GM18517 (cell line): Measurements from ENCODE around the gene ADD3.

Experiments
- ATAC-seq: cut with Tn5 transposase; IDR thresholded peaks from one replicate; pipeline ENCODE4 v1.9.1; 2021; ENCODE audit warnings: mild to moderate bottlenecking, moderate library complexity; ENCODE audit not compliant: unreplicated experiment

ADD3 gene

GRCh38 chr10:110065269-110065668 lies 57.5 kb downstream of the ADD3 start:
- ATAC-seq = no peak

GRCh38 chr10:110067960-110068770 lies 60.4 kb downstream of the ADD3 start:
- ATAC-seq = peak; percentile 40

GRCh38 chr10:110068780-110069179 lies 61.0 kb downstream of the ADD3 start:
- ATAC-seq = no peak

GRCh38 chr10:110069502-110069982 lies 61.8 kb downstream of the ADD3 start:
- ATAC-seq = peak; percentile 79

GRCh38 chr10:110073896-110074295 lies 66.1 kb downstream of the ADD3 start:
- ATAC-seq = no peak

DNA sequence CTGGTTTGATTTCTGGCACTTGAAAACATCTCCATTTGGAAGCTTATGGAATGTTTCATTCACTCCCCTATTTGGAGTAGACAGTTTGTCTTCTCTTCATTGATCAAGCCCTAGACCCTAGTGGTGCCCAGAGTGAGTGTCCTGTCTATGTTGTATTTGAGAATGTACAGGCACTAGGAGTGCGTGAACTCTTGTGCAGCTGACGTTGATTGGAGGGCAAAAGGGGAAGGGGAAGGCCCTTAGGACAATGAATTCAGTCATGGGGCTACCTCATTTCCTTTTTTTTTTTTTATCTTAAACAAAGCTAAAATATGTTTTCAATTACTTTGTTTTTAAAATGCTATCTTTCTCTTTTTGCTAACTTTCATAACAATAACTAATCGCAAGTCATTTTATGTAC lies 66.5 kb downstream of the ADD3 start:
- no peak for ATAC-seq

- ATAC-seq = no peak
Measured at GRCh38 chr10:110074758-110075671, 67.2 kb downstream of the ADD3 start.

GRCh38 chr10:110075686-110076085 lies 67.9 kb downstream of the ADD3 start:
- ATAC-seq = no peak

DNA sequence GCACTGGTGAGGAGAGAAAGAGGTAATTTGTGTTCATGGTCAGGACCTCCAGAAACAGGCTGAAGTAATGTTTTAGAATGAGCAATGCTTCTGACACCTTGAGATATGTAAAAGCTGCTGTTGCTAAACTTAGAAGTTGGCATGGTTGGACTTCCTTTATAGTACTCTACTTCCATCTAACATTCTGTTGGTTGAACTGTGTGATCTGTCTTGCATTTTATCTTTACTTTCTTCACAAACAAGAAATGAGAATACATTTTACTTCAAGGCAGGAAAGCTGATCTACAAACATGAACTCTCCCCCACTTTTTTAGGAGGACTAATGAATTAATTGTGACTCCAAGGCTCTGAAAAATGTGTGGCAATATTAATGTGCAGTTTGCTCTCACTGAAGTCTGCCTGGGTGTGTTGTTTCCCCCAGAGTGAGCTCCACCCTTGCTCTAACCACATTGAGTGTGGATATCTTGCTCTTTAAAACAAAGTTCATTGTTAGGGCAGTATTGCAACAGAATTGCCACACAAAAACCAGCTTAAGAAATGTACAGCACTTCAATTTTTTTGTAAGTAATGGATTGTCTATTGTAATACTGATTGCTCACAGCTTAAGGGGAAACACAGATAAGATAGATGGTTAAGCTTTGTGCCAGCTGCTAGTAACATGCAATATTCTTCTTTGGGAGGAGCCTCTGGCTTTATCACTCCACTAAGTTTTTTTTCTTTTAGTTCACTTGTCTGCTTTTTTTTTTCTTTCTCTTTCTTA lies 69.0 kb downstream of the ADD3 start:
- peak; percentile 78 for ATAC-seq

- no peak for ATAC-seq
Measured at GRCh38 chr10:110077436-110078130, 69.8 kb downstream of the ADD3 start.

DNA sequence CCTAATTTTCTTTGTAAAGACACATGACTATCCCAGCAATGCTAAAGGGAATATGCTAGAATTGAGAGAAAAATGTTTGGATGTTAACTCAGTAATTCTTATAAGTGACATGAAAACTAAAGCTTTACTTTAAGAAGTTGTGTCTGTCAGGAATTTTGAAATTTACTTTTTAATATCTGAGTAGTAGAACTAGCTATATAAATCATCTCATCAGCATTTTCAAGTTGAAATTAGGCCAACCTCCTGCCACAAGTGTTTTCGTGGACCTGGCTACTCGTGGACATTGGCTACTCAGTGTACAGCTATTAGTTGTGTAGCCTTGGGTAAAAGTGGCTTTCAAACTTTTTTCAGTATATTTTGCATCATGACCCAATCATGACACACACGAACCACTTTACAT lies 70.5 kb downstream of the ADD3 start:
- no peak for ATAC-seq

DNA sequence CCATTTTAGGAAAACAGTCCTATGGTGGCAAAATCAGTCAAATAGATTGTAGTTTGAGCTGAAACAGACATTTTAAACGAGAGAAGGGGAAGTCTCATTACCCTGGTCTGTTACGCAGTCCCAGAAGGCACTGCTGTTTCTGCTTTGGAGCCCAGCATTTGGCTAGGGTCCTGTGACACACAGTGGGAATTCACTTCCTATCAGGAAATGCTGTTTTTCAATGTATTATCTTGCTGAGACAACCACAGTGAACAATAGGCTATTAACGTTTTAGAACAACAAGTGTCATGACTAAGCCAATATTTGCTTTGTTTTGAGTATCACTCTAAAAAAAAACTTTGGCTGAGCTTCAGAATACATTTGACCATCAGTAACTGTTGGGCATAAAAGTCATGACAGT lies 74.1 kb downstream of the ADD3 start:
- ATAC-seq = no peak

GRCh38 chr10:110083884-110084283 lies 76.1 kb downstream of the ADD3 start:
- ATAC-seq = no peak

GRCh38 chr10:110087682-110088081 lies 79.9 kb downstream of the ADD3 start:
- no peak for ATAC-seq

- ATAC-seq = no peak
Measured at GRCh38 chr10:110088367-110089104, 80.8 kb downstream of the ADD3 start.

GRCh38 chr10:110091830-110092229 lies 84.0 kb downstream of the ADD3 start:
- ATAC-seq = no peak

GRCh38 chr10:110093722-110094121 lies 85.9 kb downstream of the ADD3 start:
- ATAC-seq = no peak

DNA sequence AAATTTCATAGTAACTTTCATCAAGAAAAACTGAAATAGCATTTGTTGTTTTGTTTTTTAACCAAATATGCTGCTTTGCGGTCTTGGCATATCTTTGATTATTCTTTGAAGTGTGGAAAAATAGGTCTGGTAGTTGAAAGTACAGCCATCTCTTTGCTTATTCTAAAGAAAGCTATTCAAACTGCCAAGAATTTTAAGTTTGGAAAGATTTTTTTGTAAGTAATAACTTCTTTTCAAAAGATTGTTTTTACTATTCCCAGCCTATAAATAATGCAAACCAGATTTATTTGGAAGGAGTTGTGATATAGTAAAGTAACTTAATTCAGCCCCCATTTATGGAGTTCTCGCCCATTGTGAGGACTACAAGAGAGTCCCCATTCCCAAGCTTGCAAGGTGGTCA lies 87.0 kb downstream of the ADD3 start:
- ATAC-seq = no peak

GRCh38 chr10:110101464-110102144 lies 93.8 kb downstream of the ADD3 start:
- no peak for ATAC-seq
